Measurements from ENCODE around the gene TTC39A.

DNA sequence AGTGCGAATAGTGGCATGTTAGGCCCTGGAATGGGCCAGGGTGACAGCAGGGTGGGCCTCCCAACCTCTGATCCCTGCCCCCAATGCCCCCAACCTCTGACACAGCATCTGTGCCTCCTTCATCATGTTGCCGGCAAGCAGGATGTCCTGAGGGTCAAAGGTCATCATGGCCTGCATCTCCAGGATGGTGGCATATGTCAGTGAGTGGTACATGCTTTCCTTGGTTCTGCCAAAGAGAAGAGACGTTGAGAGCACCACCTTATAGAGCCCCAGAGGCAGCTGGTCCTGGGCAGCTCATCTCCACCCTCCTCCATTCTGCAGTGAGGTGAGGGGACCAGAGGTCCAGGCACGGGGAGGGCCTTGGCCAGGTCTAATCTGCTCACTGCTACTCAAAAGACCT, 17.6 kb downstream of the TTC39A start:
- TF ChIP-seq, protein P1, sequence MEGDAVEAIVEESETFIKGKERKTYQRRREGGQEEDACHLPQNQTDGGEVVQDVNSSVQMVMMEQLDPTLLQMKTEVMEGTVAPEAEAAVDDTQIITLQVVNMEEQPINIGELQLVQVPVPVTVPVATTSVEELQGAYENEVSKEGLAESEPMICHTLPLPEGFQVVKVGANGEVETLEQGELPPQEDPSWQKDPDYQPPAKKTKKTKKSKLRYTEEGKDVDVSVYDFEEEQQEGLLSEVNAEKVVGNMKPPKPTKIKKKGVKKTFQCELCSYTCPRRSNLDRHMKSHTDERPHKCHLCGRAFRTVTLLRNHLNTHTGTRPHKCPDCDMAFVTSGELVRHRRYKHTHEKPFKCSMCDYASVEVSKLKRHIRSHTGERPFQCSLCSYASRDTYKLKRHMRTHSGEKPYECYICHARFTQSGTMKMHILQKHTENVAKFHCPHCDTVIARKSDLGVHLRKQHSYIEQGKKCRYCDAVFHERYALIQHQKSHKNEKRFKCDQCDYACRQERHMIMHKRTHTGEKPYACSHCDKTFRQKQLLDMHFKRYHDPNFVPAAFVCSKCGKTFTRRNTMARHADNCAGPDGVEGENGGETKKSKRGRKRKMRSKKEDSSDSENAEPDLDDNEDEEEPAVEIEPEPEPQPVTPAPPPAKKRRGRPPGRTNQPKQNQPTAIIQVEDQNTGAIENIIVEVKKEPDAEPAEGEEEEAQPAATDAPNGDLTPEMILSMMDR (IDR thresholded peaks at IDR 0.05; ENCODE audit: insufficient read depth, low read length, poor library complexity, severe bottlenecking) = no peak
- TF ChIP-seq EZH2phosphoT487 (conservative IDR thresholded peaks at IDR 0.05; ENCODE audit: low read length) = no peak
